ENCODE data around the gene CORO2B.

The CORO2B gene

DNA sequence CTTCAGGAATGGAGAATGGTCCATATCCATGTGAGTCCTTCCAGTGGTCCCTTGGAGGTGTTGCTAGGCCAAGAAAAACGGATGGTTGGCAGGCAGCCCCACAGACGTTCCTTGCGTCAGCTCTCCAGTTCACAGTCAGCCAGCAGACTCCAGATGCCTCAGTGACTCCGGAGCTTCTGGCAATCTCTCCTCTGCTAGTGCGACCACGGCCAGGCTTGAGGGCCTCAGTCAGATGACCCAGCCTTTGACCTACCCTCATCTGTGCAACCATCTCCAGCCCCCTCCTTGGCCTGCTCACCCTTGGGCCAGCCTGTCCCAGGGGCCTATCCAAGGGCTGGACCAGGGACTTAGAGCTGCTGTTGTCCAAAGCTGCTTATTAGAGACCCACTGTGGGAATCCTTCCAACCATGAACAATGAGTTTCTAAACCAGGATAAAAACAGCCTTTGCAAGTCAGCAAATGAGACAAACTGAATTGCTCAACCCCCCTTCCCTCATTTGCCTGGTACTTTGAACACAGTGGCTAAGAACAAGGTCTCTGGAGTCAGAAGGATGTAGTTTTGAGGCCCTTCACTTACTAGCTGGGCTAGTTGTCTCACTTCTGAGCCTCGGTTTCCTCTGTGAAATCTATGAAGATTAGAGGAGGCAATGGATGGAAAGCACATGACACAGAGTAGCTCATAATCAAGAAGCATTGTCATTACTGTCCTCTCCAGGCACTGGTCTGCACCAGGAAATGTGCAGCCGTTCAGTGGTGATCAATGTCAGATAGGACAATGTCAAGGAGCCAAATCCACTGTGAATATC is 197.1 kb downstream of the CORO2B start:
- H3K4me3 ChIP-seq (ENCODE audit: low read length), result no peak overlapping the region
- no peak for TF ChIP-seq ZNF274 (IDR thresholded peaks at IDR 0.05; ENCODE audit: low read depth, low read length)

GRCh38 chr15:68776477-68777270 is 197.9 kb downstream of the CORO2B start:
- H3K4me3 ChIP-seq (ENCODE audit: low read length), result no peak overlapping the region
- no peak for TF ChIP-seq ZNF274 (IDR thresholded peaks at IDR 0.05; ENCODE audit: low read depth, low read length)
